Choroid plexus epithelial cell (primary cell): ENCODE results near the gene BHLHE23.

Experiments
- DNase-seq: peaks from one replicate; pipeline ENCODE4 v3.0.0-alpha.2; 2010; ENCODE audit warnings: low read depth
- H3K4me3 ChIP-seq: 2 replicates; pipeline ENCODE4 v1.5.1; 2011; ENCODE audit warnings: low read depth, mild to moderate bottlenecking, control low read depth, low read length, moderate library complexity
- CTCF ChIP-seq: conservative IDR thresholded peaks from 2 replicates; pipeline ENCODE4 v1.5.1; 2011; ENCODE audit warnings: low read depth, mild to moderate bottlenecking, control low read depth, inconsistent platforms, low read length, moderate library complexity

BHLHE23 gene

GRCh38 chr20:63017076-63017825, 10.5 kb upstream of the BHLHE23 start:
- no peak for DNase-seq
- no peak overlapping the region for H3K4me3 ChIP-seq
- no peak for TF ChIP-seq CTCF

DNA sequence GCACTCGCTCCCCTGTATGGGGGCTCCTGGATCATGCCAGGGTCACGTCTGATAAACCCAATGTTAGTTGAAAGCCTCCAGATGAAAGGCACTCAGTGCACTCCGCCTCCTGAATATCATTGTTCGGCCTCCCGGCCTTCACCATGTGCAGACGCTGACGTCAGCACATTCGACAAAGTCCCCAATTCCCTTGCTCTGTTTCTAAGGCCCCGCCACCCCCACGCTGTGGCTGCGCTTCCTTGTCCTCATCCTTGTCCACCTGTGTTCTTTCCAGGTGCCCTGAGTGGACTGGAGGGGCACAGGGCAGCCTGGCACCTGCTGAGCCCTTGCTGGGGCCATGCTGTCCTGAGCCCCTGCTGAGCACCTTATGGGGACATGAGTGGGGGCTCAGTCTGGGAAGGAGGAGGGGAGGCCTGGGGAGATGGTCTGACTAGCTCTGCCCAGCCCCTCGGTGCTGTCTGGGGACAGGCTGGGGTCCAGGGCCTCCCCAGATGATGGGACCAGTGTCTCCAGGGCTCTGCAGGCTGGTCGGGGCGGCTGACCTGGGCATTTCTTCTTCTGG, 9.8 kb upstream of the BHLHE23 start:
- no peak for TF ChIP-seq CTCF
- DNase-seq, result no peak
- no peak overlapping the region for H3K4me3 ChIP-seq

- TF ChIP-seq CTCF, result no peak
- no peak overlapping the region for H3K4me3 ChIP-seq
- no peak for DNase-seq
These were observed 9.0 kb upstream of the BHLHE23 start for GRCh38 chr20:63015662-63016361.

- no peak for TF ChIP-seq CTCF
- H3K4me3 ChIP-seq, result no peak overlapping the region
- DNase-seq, result no peak
These were observed 8.4 kb upstream of the BHLHE23 start for GRCh38 chr20:63015147-63015661.

DNA sequence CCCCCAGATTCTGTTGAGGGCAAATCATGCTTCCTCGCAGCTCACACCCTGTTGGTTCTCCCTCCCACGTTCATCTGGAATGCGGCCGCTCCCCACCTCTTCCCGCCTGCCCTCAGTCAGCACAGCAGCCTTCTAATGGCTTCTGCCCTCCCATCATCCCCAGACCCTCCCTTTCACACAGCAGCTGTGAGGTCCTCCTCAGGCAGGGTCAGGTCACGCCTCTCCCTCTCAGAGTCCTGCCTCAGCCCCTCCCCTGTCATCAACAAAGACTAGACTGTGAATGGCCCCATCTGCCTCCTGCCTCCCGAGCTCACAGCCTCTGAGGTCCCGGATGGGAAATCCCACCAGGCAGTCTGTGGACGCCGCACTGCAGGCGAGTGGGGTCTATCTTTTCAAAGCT, 7.9 kb upstream of the BHLHE23 start:
- DNase-seq, result no peak
- H3K4me3 ChIP-seq, result no peak overlapping the region
- TF ChIP-seq CTCF, result no peak

GRCh38 chr20:63014287-63014686, 7.5 kb upstream of the BHLHE23 start:
- TF ChIP-seq CTCF, result no peak
- no peak for DNase-seq
- H3K4me3 ChIP-seq, result no peak overlapping the region
